ENCODE measurements around the gene IQGAP3. TPM values are rescaled to one million over a fixed set of nuclear protein-coding genes. Genes with fewer than 3 reads are reported as not detected.

IQGAP3 gene
- total RNA-seq, 1 experiment from 2014 or later = 21.3 TPM

DNA sequence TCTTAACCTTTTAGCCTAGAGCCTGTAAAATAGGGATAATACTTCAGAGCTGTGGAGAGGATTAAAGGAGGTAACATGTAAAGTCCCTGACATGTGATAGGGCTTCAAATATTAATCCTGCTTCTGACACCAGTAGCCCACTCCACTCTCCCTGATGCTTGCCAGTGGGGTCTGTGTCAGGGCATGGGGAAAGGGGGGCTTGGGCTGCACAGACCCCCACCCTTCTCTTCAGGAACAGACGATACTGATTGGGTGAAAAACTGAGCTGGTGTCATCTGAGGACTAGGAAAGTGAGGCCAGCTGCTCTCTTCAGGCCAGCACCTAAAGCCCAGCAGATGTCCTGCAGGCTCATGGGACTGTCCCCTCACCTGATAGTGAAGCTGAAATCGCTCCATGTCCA, 44.8 kb downstream of the IQGAP3 start:
- Histone ChIP-seq H3K4me1 (peaks cover 2% of the 10 kb centered on the region; the same call in 1 of the 2 replicates), H3K27me3 (no peaks in the 10 kb centered on the region), H3K9me3 (replicated peaks) (no peaks in the 10 kb centered on the region), H3K27ac (no peak overlapping the region), H3K36me3 (peaks cover 47% of the 10 kb centered on the region), H3K4me3 (no peak overlapping the region)
- DNase-seq = no peak

DNA sequence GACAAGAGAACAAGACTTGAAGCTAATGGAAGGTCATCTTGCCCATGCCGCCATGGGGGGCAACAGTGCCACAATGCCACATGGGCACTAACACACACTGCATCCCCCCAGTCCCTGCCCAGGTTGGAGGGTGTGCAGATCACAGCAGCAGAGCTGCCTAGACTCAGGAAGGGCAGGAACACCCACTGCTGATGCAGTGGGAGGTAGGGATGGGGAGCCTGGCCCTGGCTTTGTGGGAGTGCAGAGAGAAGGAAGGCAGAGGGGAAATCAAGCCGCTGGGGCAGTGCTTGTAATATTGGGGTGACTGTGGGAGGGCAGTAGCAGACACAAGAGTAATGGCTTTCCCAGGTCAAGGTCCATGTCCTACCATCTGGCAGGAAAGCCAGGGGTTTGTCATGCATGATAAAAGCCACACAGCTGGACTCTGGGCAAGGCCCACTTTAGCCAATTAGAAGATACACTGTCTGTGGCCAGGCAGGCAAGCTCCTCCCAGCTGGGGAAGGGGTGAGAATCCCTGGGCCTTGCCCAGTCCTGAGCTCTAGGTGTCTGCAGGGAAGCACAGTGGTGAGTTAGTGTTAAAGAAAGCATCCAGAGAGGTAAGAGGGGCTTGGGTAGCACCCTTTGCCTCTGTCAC, 46.4 kb downstream of the IQGAP3 start:
- Histone ChIP-seq H3K4me1 (peaks cover 2% of the 10 kb centered on the region; the same call in 1 of the 2 replicates), H3K4me3 (no peak overlapping the region), H3K36me3 (peaks cover 39% of the 10 kb centered on the region), H3K9me3 (replicated peaks) (no peaks in the 10 kb centered on the region), H3K27ac (no peak overlapping the region), H3K27me3 (no peaks in the 10 kb centered on the region)
- no peak for DNase-seq

DNA sequence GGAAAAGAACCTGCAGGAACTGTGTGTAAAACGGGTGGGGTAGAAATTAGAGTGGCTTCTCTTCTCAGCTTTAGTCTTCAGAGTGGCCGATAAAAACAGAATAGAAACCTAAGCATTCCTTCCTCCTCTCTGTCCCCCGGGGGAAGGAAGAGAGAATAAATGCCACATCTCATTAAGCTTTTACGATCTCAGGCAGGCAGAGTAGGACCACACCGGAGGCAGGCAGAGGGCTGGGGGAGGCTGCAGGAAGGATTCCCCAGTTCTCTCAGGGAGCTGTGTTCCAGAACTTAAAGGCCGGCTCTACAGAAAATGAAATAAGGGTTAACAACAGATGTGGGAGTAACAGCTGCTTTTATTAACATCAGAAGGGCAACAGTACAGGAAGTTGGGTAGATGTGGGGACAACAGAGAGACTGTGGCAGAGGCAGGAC, 47.3 kb downstream of the IQGAP3 start:
- Histone ChIP-seq H3K27ac (no peak overlapping the region), H3K4me3 (no peak overlapping the region), H3K4me1 (peaks cover 2% of the 10 kb centered on the region; the same call in 1 of the 2 replicates), H3K9me3 (replicated peaks) (no peaks in the 10 kb centered on the region), H3K36me3 (peaks cover 31% of the 10 kb centered on the region), H3K27me3 (no peaks in the 10 kb centered on the region)
- DNase-seq = peak in 1 of 2 experiments; percentile 50

DNA sequence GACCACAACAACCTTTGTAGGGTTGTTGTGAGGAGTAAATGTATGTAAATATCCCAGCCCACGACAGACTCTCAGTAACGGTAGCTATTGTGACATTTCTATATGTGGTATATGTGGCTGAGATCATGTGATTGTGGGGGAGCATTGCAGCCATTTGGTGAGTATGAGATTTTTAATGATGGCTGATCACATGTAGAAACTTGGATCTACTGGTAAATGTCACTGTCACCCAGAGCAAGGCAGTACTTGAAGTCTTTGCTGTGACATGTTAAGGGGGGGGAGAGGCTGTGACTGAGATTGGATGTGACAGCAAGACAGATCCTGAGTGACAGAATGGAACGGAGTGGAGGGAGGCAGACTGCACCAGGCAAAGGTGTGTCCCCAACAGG, 47.9 kb downstream of the IQGAP3 start:
- peaks cover 28% of the 10 kb centered on the region for H3K36me3 ChIP-seq

DNA sequence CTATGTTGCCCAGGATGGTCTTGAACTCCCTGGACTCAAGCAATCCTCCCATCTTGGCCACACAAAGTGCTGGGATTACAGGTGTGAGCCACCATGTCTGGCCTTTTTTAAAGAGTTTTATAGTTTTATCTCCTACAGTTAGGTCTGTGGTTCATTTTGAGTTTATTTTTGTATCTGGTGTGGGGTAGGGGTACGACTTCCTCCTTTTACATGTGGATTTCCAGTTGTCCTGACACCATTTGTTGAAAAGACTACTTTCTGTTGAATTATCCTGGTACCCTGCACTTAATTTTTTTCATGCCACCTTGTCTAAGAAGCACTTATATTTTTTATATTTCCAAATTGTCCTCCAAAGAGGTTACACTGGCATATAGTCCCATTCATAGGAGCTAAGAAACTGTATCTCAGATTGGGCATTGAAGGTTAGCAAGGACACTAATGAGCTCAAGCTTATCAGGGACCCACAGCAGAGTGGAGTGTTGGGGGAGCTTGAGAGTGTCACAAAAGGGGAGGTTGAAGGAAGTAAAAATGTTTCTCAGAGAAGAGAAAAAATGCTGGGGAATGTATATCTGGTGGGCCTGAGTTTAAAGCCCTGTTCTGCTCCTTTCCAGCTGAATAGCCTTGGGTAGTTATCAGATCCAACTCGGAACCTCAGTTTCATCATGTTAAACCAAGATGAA, 48.4 kb downstream of the IQGAP3 start:
- no peak overlapping the region for H3K4me3 ChIP-seq
- peaks cover 2% of the 10 kb centered on the region; the same call in 1 of the 2 replicates for H3K4me1 ChIP-seq
- no peaks in the 10 kb centered on the region for H3K9me3 ChIP-seq (replicated peaks)
- no peak overlapping the region for H3K27ac ChIP-seq
- peaks cover 25% of the 10 kb centered on the region for H3K36me3 ChIP-seq
- DNase-seq = no peak
- no peaks in the 10 kb centered on the region for H3K27me3 ChIP-seq

More for the DNA sequence above, 47.9 kb downstream of the IQGAP3 start:
- DNase-seq = no peak
- Histone ChIP-seq H3K9me3 (replicated peaks) (no peaks in the 10 kb centered on the region), H3K27ac (no peak overlapping the region), H3K27me3 (no peaks in the 10 kb centered on the region), H3K4me1 (peaks cover 2% of the 10 kb centered on the region; the same call in 1 of the 2 replicates), H3K4me3 (no peak overlapping the region)

DNA sequence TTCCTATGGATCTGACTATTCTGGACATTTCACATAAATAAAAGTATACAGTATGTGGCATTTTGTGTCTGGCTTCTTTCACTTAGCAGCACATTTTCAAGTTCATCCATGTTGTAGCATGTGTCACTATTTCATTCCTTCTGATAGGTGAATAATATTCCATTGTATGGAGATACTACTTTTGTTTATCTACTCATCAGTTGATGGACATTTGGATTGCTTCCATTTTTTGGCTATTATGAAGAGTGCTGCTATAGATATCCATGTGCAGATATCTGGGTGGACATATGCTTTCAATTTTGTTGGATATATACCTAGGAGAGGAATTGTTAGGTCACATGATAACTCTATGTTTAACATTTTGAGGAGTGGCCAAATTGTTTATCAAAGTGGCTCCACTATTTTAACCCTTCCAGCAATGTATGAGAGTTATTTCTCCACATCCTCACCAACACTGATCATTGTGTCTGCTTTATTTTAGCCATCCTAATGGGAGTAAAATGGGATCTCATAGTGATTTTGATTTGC, 49.9 kb downstream of the IQGAP3 start:
- no peaks in the 10 kb centered on the region for H3K27me3 ChIP-seq
- peaks cover 12% of the 10 kb centered on the region for H3K36me3 ChIP-seq
- no peak overlapping the region for H3K4me3 ChIP-seq
- no peak overlapping the region for H3K27ac ChIP-seq
- peaks cover 2% of the 10 kb centered on the region; the same call in 1 of the 2 replicates for H3K4me1 ChIP-seq
- no peaks in the 10 kb centered on the region for H3K9me3 ChIP-seq (replicated peaks)
- DNase-seq = no peak

DNA sequence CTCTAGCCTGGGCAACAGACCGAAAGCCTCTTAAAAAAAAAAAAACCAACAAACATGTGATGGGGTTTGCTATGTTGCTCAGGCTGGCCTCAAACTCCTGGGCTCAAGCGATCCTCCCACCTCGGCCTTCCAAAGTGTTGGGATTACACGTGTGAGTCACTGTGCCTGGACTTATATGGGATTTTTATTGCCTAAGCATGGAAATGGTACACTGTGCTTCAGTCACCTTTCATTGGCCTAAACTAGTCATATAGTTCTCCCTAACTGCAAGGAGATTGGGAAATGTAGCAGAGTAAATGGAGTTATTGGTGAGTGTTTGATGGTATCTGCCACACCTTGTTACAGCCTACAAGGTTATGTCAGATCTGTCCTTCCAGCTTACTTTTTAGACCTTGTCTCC, 54.6 kb downstream of the IQGAP3 start:
- no peaks in the 10 kb centered on the region for H3K4me1 ChIP-seq
- no peak overlapping the region for H3K4me3 ChIP-seq
- no peaks in the 10 kb centered on the region for H3K27me3 ChIP-seq
- no peaks in the 10 kb centered on the region for H3K36me3 ChIP-seq
- no peaks in the 10 kb centered on the region for H3K9me3 ChIP-seq (replicated peaks)
- no peak for DNase-seq
- H3K27ac ChIP-seq = no peak overlapping the region

DNA sequence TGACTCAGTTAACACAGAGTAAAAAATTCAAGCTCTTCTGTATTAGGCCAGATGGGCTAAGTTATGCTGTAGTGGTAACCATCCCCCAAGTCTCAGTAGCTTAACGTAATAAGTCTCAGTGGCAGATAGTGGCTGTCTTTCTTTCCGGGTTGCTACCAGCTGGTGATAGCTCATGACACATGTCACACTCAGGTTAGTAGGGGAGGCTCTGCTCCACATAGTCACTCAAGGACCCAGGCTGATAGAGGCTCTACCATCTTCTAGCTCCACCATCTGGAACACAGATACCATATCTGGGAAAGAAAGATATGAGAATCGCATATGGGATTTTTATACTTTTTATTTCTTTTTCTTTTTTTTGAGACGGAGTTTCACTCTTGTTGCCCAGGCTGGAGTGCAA, 55.5 kb downstream of the IQGAP3 start:
- no peak overlapping the region for H3K27ac ChIP-seq
- H3K9me3 ChIP-seq (replicated peaks) = no peaks in the 10 kb centered on the region
- no peak for DNase-seq
- H3K4me1 ChIP-seq = no peaks in the 10 kb centered on the region
- H3K27me3 ChIP-seq = no peaks in the 10 kb centered on the region
- H3K36me3 ChIP-seq = no peaks in the 10 kb centered on the region
- no peak overlapping the region for H3K4me3 ChIP-seq

DNA sequence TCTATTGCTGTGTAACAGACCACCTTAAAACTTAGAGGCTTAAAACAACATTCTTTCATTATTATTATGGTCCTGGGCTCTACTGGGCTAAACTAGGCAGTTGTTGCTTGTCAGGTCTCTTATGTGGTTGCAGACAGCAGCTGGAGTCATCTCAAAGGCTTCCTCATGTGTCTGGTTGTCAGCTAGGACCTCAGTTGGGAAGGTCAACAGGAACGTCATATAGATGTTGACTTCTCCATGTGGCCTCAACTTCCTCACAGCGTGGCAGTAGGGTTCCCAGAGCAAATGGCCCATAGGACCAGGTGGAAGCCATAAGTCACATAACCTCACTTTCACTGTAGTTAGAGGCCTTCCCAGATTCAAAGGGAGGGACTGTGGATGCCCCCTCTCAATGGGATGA, 56.4 kb downstream of the IQGAP3 start:
- no peaks in the 10 kb centered on the region for H3K4me1 ChIP-seq
- DNase-seq = no peak
- no peak overlapping the region for H3K4me3 ChIP-seq
- no peak overlapping the region for H3K27ac ChIP-seq
- H3K36me3 ChIP-seq = no peaks in the 10 kb centered on the region
- no peaks in the 10 kb centered on the region for H3K27me3 ChIP-seq
- no peaks in the 10 kb centered on the region for H3K9me3 ChIP-seq (replicated peaks)

DNA sequence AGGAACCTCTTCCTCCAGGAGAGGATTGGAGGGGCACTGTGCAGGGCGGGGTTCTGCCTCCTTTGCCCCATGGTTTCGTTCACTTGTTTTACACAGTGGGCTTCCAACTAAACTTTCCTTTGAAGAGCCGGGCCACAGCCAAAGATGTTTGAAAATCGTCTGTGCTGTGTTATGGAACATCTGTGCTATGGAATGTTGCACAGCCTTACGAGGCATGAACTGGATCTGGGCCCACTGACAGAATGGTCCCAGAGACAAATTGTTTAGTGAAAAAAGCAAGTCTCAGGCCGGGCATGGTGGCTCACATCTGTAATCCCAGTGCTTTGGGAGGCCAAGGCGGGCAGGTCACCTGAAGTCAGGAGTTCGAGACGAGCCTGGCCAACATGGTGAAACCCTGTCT, 59.2 kb downstream of the IQGAP3 start:
- Histone ChIP-seq H3K9me3 (replicated peaks) (no peaks in the 10 kb centered on the region), H3K27ac (no peak overlapping the region), H3K27me3 (peaks cover 5% of the 10 kb centered on the region; the same call in 1 of the 2 replicates), H3K4me3 (no peak overlapping the region), H3K4me1 (no peaks in the 10 kb centered on the region; the same call in 1 of the 2 replicates), H3K36me3 (no peaks in the 10 kb centered on the region)
- DNase-seq = no peak

DNA sequence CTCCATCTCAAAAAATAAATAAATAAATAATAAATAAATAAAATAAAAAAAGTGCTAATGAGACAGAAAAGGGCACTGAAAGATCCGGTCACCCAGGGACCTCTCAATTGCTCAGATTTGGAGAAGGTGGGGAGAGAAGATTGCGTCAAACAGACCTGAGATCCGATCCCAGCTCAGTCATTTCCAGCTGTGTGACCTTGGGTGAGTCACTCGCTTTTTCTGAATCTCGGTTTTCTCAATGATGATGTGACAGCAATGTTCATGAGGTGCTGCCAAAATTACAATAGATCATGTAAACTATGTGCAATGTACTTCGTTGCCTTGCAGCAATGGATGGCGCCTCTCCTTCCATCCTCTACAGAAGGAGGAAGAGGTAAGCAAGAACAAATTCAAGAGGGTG, 60.7 kb downstream of the IQGAP3 start:
- H3K27me3 ChIP-seq = peaks cover 6% of the 10 kb centered on the region; the same call in 1 of the 2 replicates
- no peak overlapping the region for H3K4me3 ChIP-seq
- no peak overlapping the region for H3K27ac ChIP-seq
- DNase-seq = no peak
- no peaks in the 10 kb centered on the region for H3K9me3 ChIP-seq (replicated peaks)
- H3K36me3 ChIP-seq = no peaks in the 10 kb centered on the region
- H3K4me1 ChIP-seq = no peaks in the 10 kb centered on the region; the same call in 1 of the 2 replicates

DNA sequence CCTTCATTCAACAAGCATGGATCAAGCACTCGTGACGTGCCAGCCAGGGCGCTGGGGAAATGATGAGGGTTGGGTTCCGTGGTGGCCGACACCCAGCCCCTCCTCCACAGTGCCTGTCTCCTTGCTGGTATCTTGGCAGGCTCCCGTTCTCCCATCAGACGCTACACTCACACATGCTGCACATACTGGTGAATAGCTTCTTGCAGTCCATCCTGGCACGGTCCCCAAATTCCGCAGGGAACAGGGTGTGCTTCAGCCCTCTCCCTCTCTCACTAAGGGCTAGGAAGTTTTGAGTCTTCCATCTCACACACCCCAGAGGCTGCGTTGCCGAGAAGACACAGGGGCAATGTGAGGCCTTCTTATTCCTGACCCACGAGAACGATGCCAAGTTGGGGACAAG, 61.7 kb downstream of the IQGAP3 start:
- no peak overlapping the region for H3K4me3 ChIP-seq
- no peak for DNase-seq
- peaks cover under 1% of the 10 kb centered on the region; the same call in 1 of the 2 replicates for H3K4me1 ChIP-seq
- H3K36me3 ChIP-seq = no peaks in the 10 kb centered on the region
- peaks cover 6% of the 10 kb centered on the region; the same call in 1 of the 2 replicates for H3K27me3 ChIP-seq
- no peak overlapping the region for H3K27ac ChIP-seq
- H3K9me3 ChIP-seq (replicated peaks) = no peaks in the 10 kb centered on the region

DNA sequence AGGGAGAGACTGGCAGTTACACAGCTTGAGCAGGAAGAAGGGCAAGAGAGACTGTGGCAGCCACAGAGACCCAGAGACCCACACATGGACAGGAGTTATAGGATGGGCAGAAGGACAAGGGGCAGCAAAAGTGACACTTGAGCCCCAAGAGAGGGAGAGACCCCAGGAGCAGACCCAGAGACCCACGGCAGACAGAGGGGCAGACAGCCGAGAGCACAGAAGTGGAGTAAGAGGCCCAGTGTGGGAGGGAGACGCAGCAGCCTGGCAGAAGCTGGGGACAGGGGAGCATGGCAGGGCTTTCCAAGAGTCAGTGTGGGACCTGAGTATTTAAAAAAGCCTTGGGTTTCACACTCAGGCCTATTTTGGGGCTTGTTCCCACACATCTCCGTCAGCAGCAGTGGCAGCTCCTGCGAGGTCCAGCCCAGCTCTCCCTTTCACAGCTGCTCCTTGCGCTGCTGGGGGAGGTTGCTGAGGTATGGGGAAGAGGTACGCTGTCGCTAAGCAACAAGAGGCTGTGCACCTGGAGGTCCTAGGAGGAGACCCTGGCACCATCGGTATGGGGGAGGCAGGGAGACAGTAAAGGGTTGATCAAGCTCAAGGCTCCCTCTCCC, 62.8 kb downstream of the IQGAP3 start:
- peaks cover 6% of the 10 kb centered on the region for H3K4me1 ChIP-seq
- H3K36me3 ChIP-seq = no peaks in the 10 kb centered on the region
- H3K9me3 ChIP-seq (replicated peaks) = no peaks in the 10 kb centered on the region
- no peak for DNase-seq
- H3K27me3 ChIP-seq = peaks cover 6% of the 10 kb centered on the region; the same call in 1 of the 2 replicates
- H3K27ac ChIP-seq = no peak overlapping the region
- no peak overlapping the region for H3K4me3 ChIP-seq

DNA sequence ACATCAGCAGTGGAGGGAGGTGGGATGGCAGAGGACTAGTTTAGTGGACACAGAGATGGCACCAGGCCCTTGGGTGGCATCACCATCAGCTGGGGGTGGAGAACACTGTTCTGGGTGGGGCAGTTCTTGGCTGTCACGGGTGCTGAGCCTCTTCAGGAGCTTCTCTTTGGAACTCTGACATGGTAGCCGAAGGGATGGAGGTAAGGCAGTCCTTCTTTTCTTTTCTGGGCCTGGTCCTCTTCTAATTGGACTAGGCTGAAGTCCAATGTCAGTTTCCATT, 63.5 kb downstream of the IQGAP3 start:
- Histone ChIP-seq H3K27me3 (peaks cover 6% of the 10 kb centered on the region; the same call in 1 of the 2 replicates), H3K4me1 (peaks cover 12% of the 10 kb centered on the region), H3K9me3 (replicated peaks) (no peaks in the 10 kb centered on the region), H3K36me3 (no peaks in the 10 kb centered on the region), H3K4me3 (no peak overlapping the region), H3K27ac (no peak overlapping the region)
- DNase-seq = no peak

Measured in SJCRH30 (cell line).